HT-29 (cell line): ENCODE results near the gene ZNF230. TPM values are rescaled to one million over a fixed set of nuclear protein-coding genes. Genes with fewer than 3 reads are reported as not detected.

ENCODE experiments used
- DNase-seq: peaks from one replicate; pipeline ENCODE4 v3.0.0-alpha.2; 2015; ENCODE audit warnings: low spot score
- small RNA-seq: library from RNA; depleted of rRNA; stranded (forward); fragments of <200 nt; gene quantifications from one replicate; pipeline ENCODE3, GENCODE V24; 2014
- total RNA-seq: library from RNA; depleted of rRNA; stranded (reverse); fragments of >200 nt; shearing (Covaris generic); gene quantifications from 2 replicates; pipeline ENCODE4 v1.2.3, GENCODE V29; 2014; rRNA removed

Gene ZNF230
- total RNA-seq, 1 experiment from 2014 or later: 0.53 TPM

- DNase-seq: no peak
Observed at GRCh38 chr19:44042147-44042546, 39.4 kb downstream of the ZNF230 start.

DNA sequence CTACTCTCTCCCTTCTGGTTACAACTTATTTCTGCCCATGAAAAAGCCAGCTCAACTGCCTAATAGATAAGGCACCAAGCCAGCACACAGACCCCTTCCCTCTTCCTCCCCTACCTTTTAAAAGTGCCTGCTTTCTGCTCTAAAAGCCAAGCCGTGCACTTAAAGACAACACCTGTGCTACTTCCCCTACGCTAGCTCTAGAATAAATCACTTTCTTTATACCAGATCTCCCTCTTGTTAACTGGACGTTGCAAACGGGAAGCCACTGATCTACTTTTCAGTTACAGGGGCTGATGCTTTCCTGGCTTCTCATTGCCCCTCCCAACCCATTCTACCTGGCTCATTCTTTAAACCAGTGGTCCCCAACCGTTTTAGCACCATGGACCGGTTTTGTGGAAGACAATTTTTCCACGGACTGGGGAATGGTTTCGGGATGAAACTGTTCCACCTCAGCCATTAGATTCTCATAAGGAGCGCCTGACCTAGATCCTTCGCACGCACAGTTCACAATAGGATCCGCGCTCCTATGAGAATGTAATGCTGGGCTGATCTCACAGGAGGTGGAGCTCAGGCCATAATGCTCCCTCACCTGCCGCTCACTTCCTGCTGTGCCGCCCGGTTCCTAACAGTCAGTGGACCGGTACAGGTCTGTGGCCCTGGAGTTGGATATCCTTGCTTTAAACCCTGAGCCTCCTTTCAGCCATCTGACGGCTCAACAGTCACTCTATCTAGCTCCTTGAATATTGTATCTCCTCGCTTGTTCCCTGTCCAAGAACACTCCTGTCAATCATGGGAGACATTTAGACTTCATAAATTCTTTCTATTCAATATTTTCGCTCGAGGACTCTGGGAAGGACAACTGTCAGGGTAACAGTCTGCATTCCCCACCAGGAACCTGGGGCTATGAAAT, 48.2 kb downstream of the ZNF230 start:
- peak; percentile 93 for DNase-seq

- peak; percentile 100 for DNase-seq
Observed at GRCh38 chr19:44051650-44052402, 49.1 kb downstream of the ZNF230 start, which contains the start of gene ZNF223. TSS of gene ZNF223 (plus strand) at chr19:44052036. CDS start at chr19:44055177, 3,141 bp downstream.

DNA sequence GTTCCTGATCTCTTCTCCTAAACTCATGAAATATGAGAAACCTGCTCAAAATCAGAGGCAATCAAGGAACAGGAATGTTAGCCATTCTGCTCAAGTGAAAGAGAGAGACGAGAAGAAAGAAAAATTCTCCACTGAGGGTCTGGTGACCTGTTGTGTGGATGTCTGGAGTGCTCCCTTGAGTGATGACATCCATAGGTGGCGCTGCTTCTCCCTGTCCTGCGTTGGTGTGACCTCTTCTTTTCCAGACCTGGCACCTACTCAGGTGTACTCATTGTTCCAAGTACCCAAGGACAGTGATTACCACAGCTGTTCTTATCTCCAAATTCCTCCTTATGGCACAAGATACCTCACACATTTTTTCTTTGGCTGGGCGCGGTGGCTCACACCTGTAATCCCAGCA, 53.1 kb downstream of the ZNF230 start:
- peak; percentile 16 for DNase-seq

- DNase-seq: no peak
Observed at GRCh38 chr19:44059229-44059628, 56.5 kb downstream of the ZNF230 start.

- no peak for DNase-seq
Observed at GRCh38 chr19:44061038-44061437, 58.3 kb downstream of the ZNF230 start.

Small RNAs within 50 kb of the gene (small RNA-seq; reads per million reads assigned to genes)
- gene AC006213.5: not detected

Other genes starting within 250 kb of the ZNF230 start
- gene SMG9, start 248.0 kb upstream of the ZNF230 start, total RNA-seq: 89.4 and 99.7 TPM in 2 replicates
- 0.44 TPM in 1 of 2 replicates, not detected in the other for gene KCNN4, start 222.0 kb upstream of the ZNF230 start, total RNA-seq
- gene LYPD5, start 200.5 kb upstream of the ZNF230 start, total RNA-seq: 0.05 and 0.23 TPM in 2 replicates
- gene ZNF283, start 175.6 kb upstream of the ZNF230 start, total RNA-seq: 5.1 and 10.9 TPM in 2 replicates
- gene ZNF404, start 119.0 kb upstream of the ZNF230 start, total RNA-seq: not detected in 2 replicates
- 8.4 and 9.3 TPM in 2 replicates for gene ZNF45, start 67.7 kb upstream of the ZNF230 start, total RNA-seq
- 0.68 and 0.97 TPM in 2 replicates for gene ZNF221, start 51.7 kb upstream of the ZNF230 start, total RNA-seq
- gene ZNF155, start 18.8 kb upstream of the ZNF230 start, total RNA-seq: 3.2 and 5.7 TPM in 2 replicates
- gene ZNF222, start 22.4 kb downstream of the ZNF230 start, total RNA-seq: 1.8 and 2.0 TPM in 2 replicates
- gene ZNF223, start 49.1 kb downstream of the ZNF230 start, total RNA-seq: 2.3 and 2.7 TPM in 2 replicates
- gene ZNF284, start 69.2 kb downstream of the ZNF230 start, total RNA-seq: 0.38 and 0.63 TPM in 2 replicates
- gene ZNF224, start 91.4 kb downstream of the ZNF230 start, total RNA-seq: 9.7 and 17.3 TPM in 2 replicates
- 0.44 and 0.64 TPM in 2 replicates for gene ZNF225, start 110.4 kb downstream of the ZNF230 start, total RNA-seq
- gene ZNF234, start 138.6 kb downstream of the ZNF230 start, total RNA-seq: 2.0 and 4.6 TPM in 2 replicates
- gene ZNF226, start 162.1 kb downstream of the ZNF230 start, total RNA-seq: 9.0 and 18.4 TPM in 2 replicates
- gene ZNF227, start 209.6 kb downstream of the ZNF230 start, total RNA-seq: 8.1 and 10.7 TPM in 2 replicates